NCI-H187 (cell line): ENCODE data around the gene ZNF398.

Experiments used
- DNase-seq, 2 experiments: peaks; one replicate each; lab custom pipeline; 2025; lab: John Stamatoyannopoulos, UW

ZNF398 gene

GRCh38 chr7:149226840-149227494 lies 79.7 kb downstream of the ZNF398 start:
- DNase-seq, result no peak

DNA sequence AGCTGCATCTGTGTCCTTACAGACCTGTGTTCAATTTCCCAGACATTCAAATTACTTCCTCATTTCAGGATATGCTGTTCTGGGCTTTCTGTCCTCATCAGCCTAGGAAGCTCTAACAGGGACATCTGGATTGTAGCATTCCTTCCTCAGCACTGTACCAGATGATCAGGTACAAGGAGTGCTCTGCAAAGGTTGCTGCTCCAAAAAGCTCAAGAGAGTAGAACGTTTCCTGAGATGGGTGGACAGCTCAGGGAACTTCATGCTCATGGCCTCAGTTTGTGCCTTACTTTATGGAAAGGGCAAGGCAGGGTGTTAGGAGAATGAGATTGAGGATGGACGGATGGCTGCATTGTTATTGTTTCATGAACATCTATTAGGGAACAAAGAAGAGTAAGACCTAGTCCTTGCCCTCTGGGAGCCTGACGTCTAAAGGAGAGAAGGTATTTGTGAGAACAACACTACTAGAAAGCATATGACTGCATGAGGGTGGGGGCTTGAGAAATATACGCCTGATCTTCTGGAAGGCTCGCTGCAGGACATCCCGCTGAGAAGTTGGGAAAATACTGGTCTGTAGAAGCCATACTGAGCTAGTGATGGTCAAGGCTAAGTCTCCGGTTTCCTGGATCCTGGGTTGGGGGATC lies 81.7 kb downstream of the ZNF398 start:
- DNase-seq, result no peak

GRCh38 chr7:149229526-149229925 lies 82.3 kb downstream of the ZNF398 start:
- no peak for DNase-seq

DNA sequence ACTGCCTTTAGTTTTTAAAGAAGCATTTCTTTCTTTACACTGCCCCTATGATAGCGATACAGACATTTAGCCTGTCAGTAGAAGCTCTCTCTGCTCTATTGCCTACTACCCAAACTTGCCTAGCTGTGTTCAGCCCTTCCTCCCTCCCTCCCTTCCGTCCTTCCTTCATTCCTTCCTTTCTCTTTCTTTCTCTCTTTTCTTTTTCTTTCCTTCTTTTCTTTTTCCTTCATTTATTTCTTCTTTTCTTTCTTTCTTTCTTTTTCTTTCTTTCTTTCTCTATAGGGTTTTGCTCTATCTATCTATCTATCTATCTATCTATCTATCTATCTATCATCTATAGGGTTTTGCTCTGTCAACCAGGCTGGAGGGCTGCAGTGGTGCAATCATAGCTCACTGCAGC lies 85.1 kb downstream of the ZNF398 start:
- DNase-seq, result no peak
